Keratinocyte (primary cell): ENCODE measurements around the gene DNAJA4. TPM values are rescaled to one million over a fixed set of nuclear protein-coding genes. Genes with fewer than 3 reads are reported as not detected.

Experiments used
- DNase-seq: peaks from one replicate; pipeline ENCODE4 v3.0.0-alpha.2; 2011; ENCODE audit warnings: low read depth, missing footprints, low spot score
- FAIRE-seq: peaks from 2 replicates; lab custom pipeline; 2011; peaks lifted over from hg19 to GRCh38; lab: Jason Lieb, UNC
- H2AFZ ChIP-seq: 2 replicates; pipeline ENCODE4 v1.6.0; 2012; ENCODE audit warnings: low read length, control low read depth, inconsistent platforms; ENCODE audit not compliant: control insufficient read depth
- H3K27ac ChIP-seq: 2 replicates; pipeline ENCODE4 v1.5.1; 2011; ENCODE audit warnings: low read length; ENCODE audit not compliant: control insufficient read depth, insufficient read depth
- H3K27me3 ChIP-seq: 3 replicates; pipeline ENCODE4 v1.6.0; 2011; ENCODE audit warnings: low read length; ENCODE audit not compliant: control insufficient read depth, insufficient read depth; ENCODE audit errors: extremely low read depth
- H3K36me3 ChIP-seq, 2 experiments: 2 replicates in 1 of 2; 3 replicates in 1 of 2; pipeline ENCODE4 v1.5.1; 2011; ENCODE audit warnings: low read length in 2 of 2, mild to moderate bottlenecking in 1 of 2; ENCODE audit not compliant: control insufficient read depth in 2 of 2, insufficient read depth in 2 of 2; ENCODE audit errors: extremely low read depth in 1 of 2
- H3K4me1 ChIP-seq: 3 replicates; pipeline ENCODE4 v1.5.1; 2011; ENCODE audit warnings: low read length; ENCODE audit not compliant: control insufficient read depth, insufficient read depth; ENCODE audit errors: extremely low read depth
- H3K4me2 ChIP-seq: 3 replicates; pipeline ENCODE4 v1.6.0; 2011; ENCODE audit warnings: low read depth, low read length; ENCODE audit not compliant: control insufficient read depth, insufficient read depth; ENCODE audit errors: extremely low read depth
- H3K4me3 ChIP-seq, 3 experiments: fragments of 200-600 bp in 1 of 3; sonication (generic) in 1 of 3; 2 replicates in 2 of 3; 3 replicates in 1 of 3; pipeline ENCODE4 v1.5.1; 2011 to 2016; ENCODE audit warnings: low read length in 3 of 3, mild to moderate bottlenecking in 3 of 3, control low read depth in 2 of 3, inconsistent platforms in 1 of 3, low read depth in 1 of 3, mixed read lengths in 1 of 3, mixed run types in 1 of 3, moderate library complexity in 1 of 3; ENCODE audit not compliant: control insufficient read depth in 2 of 3, insufficient read depth in 2 of 3; ENCODE audit errors: extremely low read depth in 1 of 3
- H3K79me2 ChIP-seq: 2 replicates; pipeline ENCODE4 v1.6.0; 2012; ENCODE audit warnings: low read length; ENCODE audit not compliant: control insufficient read depth, insufficient read depth
- H3K9ac ChIP-seq: 3 replicates; pipeline ENCODE4 v1.6.0; 2011; ENCODE audit warnings: low read length; ENCODE audit not compliant: control insufficient read depth, insufficient read depth; ENCODE audit errors: extremely low read depth
- H3K9me1 ChIP-seq: 3 replicates; pipeline ENCODE4 v1.6.0; 2011; ENCODE audit warnings: low read length; ENCODE audit not compliant: control insufficient read depth, insufficient read depth; ENCODE audit errors: extremely low read depth
- H3K9me3 ChIP-seq: 2 replicates; pipeline ENCODE4 v1.5.1; 2012; ENCODE audit warnings: low read depth, low read length; ENCODE audit not compliant: control insufficient read depth
- H4K20me1 ChIP-seq: 3 replicates; pipeline ENCODE4 v1.6.0; 2011; ENCODE audit warnings: low read length; ENCODE audit not compliant: control insufficient read depth, insufficient read depth; ENCODE audit errors: extremely low read depth
- CTCF ChIP-seq, 3 experiments: IDR thresholded peaks in 1 of 3; conservative IDR thresholded peaks in 1 of 3; optimal IDR thresholded peaks in 1 of 3; 2 replicates in 2 of 3; 3 replicates in 1 of 3; pipeline versions ENCODE3 to v1.5.1; 2011; ENCODE audit warnings: low read length in 3 of 3, mild to moderate bottlenecking in 3 of 3, moderate library complexity in 2 of 3, control low read depth in 1 of 3, inconsistent platforms in 1 of 3; ENCODE audit not compliant: insufficient read depth in 2 of 3; ENCODE audit errors: extremely low read depth in 1 of 3
- EZH2 ChIP-seq: IDR thresholded peaks from one replicate; pipeline ENCODE4 v1.6.1; 2012; ENCODE audit warnings: inconsistent platforms, mild to moderate bottlenecking, low read length, moderate library complexity
- dilution Hi-C: fragments of 300-500 bp; cut with MboI; formaldehyde crosslinking; loops from one replicate; pipeline ENCODE4 v1.7.0; 2020; ENCODE audit warnings: low sequenced_read_pairs; ENCODE audit not compliant: extremely low pct_ligation_motif_present
- polyA plus RNA-seq, 5 experiments: library from polyadenylated mRNA; depleted of rRNA in 3 of 5; stranded (reverse) in 3 of 5; stranded (forward) in 1 of 5; unstranded in 1 of 5; fragments of >200 nt; gene quantifications; 1 replicate in 1 of 5; 2 replicates in 3 of 5; 3 replicates in 1 of 5; pipeline versions ENCODE4 v1.2.1 to v1.2.3, GENCODE V29; 2011 to 2012; ENCODE audit warnings: missing spikeins in 2 of 5, low read depth in 1 of 5, low replicate concordance in 1 of 5

DNAJA4 gene
- polyA plus RNA-seq, 1 donor (not counting 4 experiments of a cell fraction or from before 2014, with no cell fraction given), result 4.1 TPM

GRCh38 chr15:78272776-78273175 is 8.4 kb downstream of the DNAJA4 start:
- Histone ChIP-seq H3K9me3 (no peaks in the 10 kb centered on the region), H2AFZ (no peak overlapping the region), H3K4me1 (no peaks in the 10 kb centered on the region), H3K27ac (no peak overlapping the region), H3K4me2 (no peak overlapping the region), H3K27me3 (no peaks in the 10 kb centered on the region), H3K4me3 (no peak overlapping the region), H4K20me1 (no peaks in the 10 kb centered on the region), H3K9ac (no peak overlapping the region), H3K36me3 (peaks cover 0 to 1% of the 10 kb centered on the region in 2 experiments), H3K9me1 (no peaks in the 10 kb centered on the region), H3K79me2 (no peaks in the 10 kb centered on the region)
- FAIRE-seq (no peak), DNase-seq (no peak)
- TF ChIP-seq EZH2, result no peak
- TF ChIP-seq CTCF (optimal IDR thresholded peaks at IDR 0.05 in 1 of 3, IDR thresholded peaks at IDR 0.05 in 1 of 3, conservative IDR thresholded peaks at IDR 0.05 in 1 of 3; ENCODE audit: extremely low read depth in 1 of 3, insufficient read depth in 2 of 3, low read length in 3 of 3), result no peak
- dilution Hi-C loops, result no loop called here

GRCh38 chr15:78274994-78275393 is 10.6 kb downstream of the DNAJA4 start:
- Histone ChIP-seq H3K9me3 (no peaks in the 10 kb centered on the region), H4K20me1 (no peaks in the 10 kb centered on the region), H3K4me2 (no peak overlapping the region), H3K4me3 (no peak overlapping the region), H3K27ac (no peak overlapping the region), H3K36me3 (peaks cover 0 to 1% of the 10 kb centered on the region in 2 experiments), H3K9ac (no peak overlapping the region), H3K27me3 (no peaks in the 10 kb centered on the region), H3K79me2 (no peaks in the 10 kb centered on the region), H2AFZ (no peak overlapping the region), H3K4me1 (no peaks in the 10 kb centered on the region), H3K9me1 (no peaks in the 10 kb centered on the region)
- TF ChIP-seq CTCF (optimal IDR thresholded peaks at IDR 0.05 in 1 of 3, IDR thresholded peaks at IDR 0.05 in 1 of 3, conservative IDR thresholded peaks at IDR 0.05 in 1 of 3; ENCODE audit: extremely low read depth in 1 of 3, insufficient read depth in 2 of 3, low read length in 3 of 3) (no peak), EZH2 (no peak)
- DNase-seq (no peak), FAIRE-seq (no peak)
- dilution Hi-C loops, result no loop called here
